HCT116 (cell line): ENCODE results near the gene STUM. TPM values are rescaled to one million over a fixed set of nuclear protein-coding genes. Genes with fewer than 3 reads are reported as not detected.

Source experiments
- ATAC-seq: fragments of 200-7000 bp; cut with Tn5 transposase; 2 replicates; pipeline ENCODE4 v1.9.1; 2020; ENCODE audit warnings: mild to moderate bottlenecking, moderate library complexity
- BruUV-seq: library from RNA; stranded (reverse); fragments of 400-500 nt; replicated peaks from 2 replicates; lab custom pipeline; 2021; lab: Mats Ljungman, UMichigan
- CTCF ChIA-PET: fragments of 300-600 bp; sonication (Branson Sonifier 250); formaldehyde crosslinking; loops from one replicate; lab custom pipeline; 2021; ENCODE audit warnings: antibody characterized with exemption; lab: Charles Lee
- POLR2A ChIA-PET: fragments of 300-600, 350-600 bp; sonication (Branson Sonifier 250); formaldehyde crosslinking; loops from one replicate; lab custom pipeline; 2021; ENCODE audit warnings: antibody characterized with exemption; lab: Charles Lee
- RAD21 ChIA-PET, 2 experiments: fragments of 300-600 bp; sonication (Branson Sonifier 250); formaldehyde crosslinking; loops; one replicate each; lab custom pipeline; 2023; ENCODE audit warnings: low total read pairs in 2 of 2; ENCODE audit not compliant: uncharacterized antibody in 2 of 2, unreplicated experiment in 2 of 2, low non-redundant PET in 1 of 2; lab: Charles Lee
- DNase-seq: peaks from one replicate; pipeline ENCODE4 v3.0.0-alpha.2; 2010; ENCODE audit warnings: low read depth, low spot score
- H2AFZ ChIP-seq: fragments of 200-600 bp; shearing (Covaris generic), sonication (generic); 2 replicates; pipeline ENCODE4 v1.6.1; 2017; ENCODE audit warnings: low read depth, mixed run types, mixed read lengths, antibody characterized with exemption, low read length; ENCODE audit not compliant: poor library complexity, severe bottlenecking
- H3K27ac ChIP-seq: 2 replicates; pipeline ENCODE4 v1.5.1; 2012; ENCODE audit warnings: low read depth, low read length
- H3K27me3 ChIP-seq: fragments of 200-600 bp; sonication (generic); 2 replicates; pipeline ENCODE4 v1.6.1; 2016; ENCODE audit warnings: mixed run types, low read length, mixed read lengths; ENCODE audit not compliant: insufficient read depth
- H3K36me3 ChIP-seq, 2 experiments: fragments of 200-500 bp in 1 of 2; fragments of 200-600 bp in 1 of 2; sonication (Bioruptor generic) in 1 of 2; sonication (generic) in 1 of 2; 2 replicates each; pipeline versions ENCODE4 v1.5.1 to v1.6.1; 2014 to 2016; ENCODE audit warnings: low read length in 2 of 2, inconsistent platforms in 1 of 2, mixed read lengths in 1 of 2, mixed run types in 1 of 2; ENCODE audit not compliant: insufficient read depth in 2 of 2, control insufficient read depth in 1 of 2
- H3K4me1 ChIP-seq, 2 experiments: fragments of 200-600 bp in 1 of 2; sonication (generic) in 1 of 2; 2 replicates each; pipeline versions ENCODE4 v1.5.1 to v1.6.1; 2012 to 2017; ENCODE audit warnings: low read length in 2 of 2, inconsistent platforms in 1 of 2, mild to moderate bottlenecking in 1 of 2, mixed read lengths in 1 of 2, mixed run types in 1 of 2, moderate library complexity in 1 of 2; ENCODE audit not compliant: insufficient read depth in 2 of 2, control insufficient read depth in 1 of 2
- H3K4me2 ChIP-seq: fragments of 200-600 bp; sonication (generic); 2 replicates; pipeline ENCODE4 v1.6.1; 2017; ENCODE audit warnings: mixed run types, low read length, mixed read lengths
- H3K4me3 ChIP-seq, 2 experiments: fragments of 200-600 bp in 1 of 2; sonication (generic) in 1 of 2; replicated peaks in 1 of 2; 2 replicates each; pipeline ENCODE4 v1.5.1; 2011 to 2016; ENCODE audit warnings: low read length in 2 of 2, control low read depth in 1 of 2, low read depth in 1 of 2, mild to moderate bottlenecking in 1 of 2, mixed read lengths in 1 of 2, mixed run types in 1 of 2
- H3K79me2 ChIP-seq: fragments of 200-600 bp; sonication (generic); 2 replicates; pipeline ENCODE4 v1.6.1; 2017; ENCODE audit warnings: mild to moderate bottlenecking, mixed run types, low read length, moderate library complexity, mixed read lengths; ENCODE audit not compliant: insufficient read depth
- H3K9ac ChIP-seq: fragments of 200-600 bp; sonication (generic); 2 replicates; pipeline ENCODE4 v1.6.1; 2016; ENCODE audit warnings: low read length, mixed read lengths
- H3K9me2 ChIP-seq: fragments of 200-600 bp; sonication (generic), shearing (Covaris generic); 2 replicates; pipeline ENCODE4 v1.6.1; 2017; ENCODE audit warnings: mixed run types, mild to moderate bottlenecking, moderate library complexity; ENCODE audit not compliant: insufficient read depth
- H3K9me3 ChIP-seq, 2 experiments: fragments of 200-500 bp in 1 of 2; fragments of 200-600 bp in 1 of 2; sonication (Bioruptor generic) in 1 of 2; sonication (generic) in 1 of 2; 2 replicates each; pipeline ENCODE4 v1.6.1; 2014 to 2017; ENCODE audit warnings: low read length in 2 of 2, mixed read lengths in 2 of 2, inconsistent platforms in 1 of 2, low read depth in 1 of 2, mild to moderate bottlenecking in 1 of 2, mixed run types in 1 of 2, moderate library complexity in 1 of 2; ENCODE audit not compliant: control insufficient read depth in 1 of 2, insufficient read depth in 1 of 2
- H4K20me1 ChIP-seq: fragments of 200-600 bp; sonication (generic), shearing (Covaris generic); 2 replicates; pipeline ENCODE4 v1.6.1; 2017; ENCODE audit warnings: mixed run types, mild to moderate bottlenecking, moderate library complexity; ENCODE audit not compliant: insufficient read depth
- CBX3 ChIP-seq: IDR thresholded peaks from 2 replicates; pipeline ENCODE4 v1.6.1; 2012; ENCODE audit warnings: low read depth
- CEBPB ChIP-seq: IDR thresholded peaks from 2 replicates; pipeline ENCODE4 v1.6.1; 2012; ENCODE audit warnings: low read depth
- ELF1 ChIP-seq: IDR thresholded peaks from 2 replicates; pipeline ENCODE4 v1.6.1; 2012; ENCODE audit warnings: low read depth, borderline replicate concordance
- EZH2 ChIP-seq: fragments of 200-600 bp; sonication (generic); IDR thresholded peaks from 2 replicates; pipeline ENCODE4 v1.6.1; 2017; ENCODE audit warnings: antibody characterized with exemption, mixed run types
- EZH2phosphoT487 ChIP-seq: fragments of 200-600 bp; IDR thresholded peaks from 2 replicates; pipeline ENCODE4 v1.6.1; 2018; ENCODE audit warnings: antibody characterized with exemption, borderline replicate concordance
- FOSL1 ChIP-seq: IDR thresholded peaks from 2 replicates; pipeline ENCODE4 v1.6.1; 2012; ENCODE audit warnings: low read depth
- JUND ChIP-seq: IDR thresholded peaks from 2 replicates; pipeline ENCODE4 v1.6.1; 2012
- POLR2A ChIP-seq: IDR thresholded peaks from 2 replicates; pipeline ENCODE4 v1.7.0; 2011; ENCODE audit warnings: borderline replicate concordance; ENCODE audit not compliant: insufficient read depth, insufficient read length; ENCODE audit errors: extremely low read depth
- RAD21 ChIP-seq: IDR thresholded peaks from 2 replicates; pipeline ENCODE4 v1.6.1; 2012; ENCODE audit warnings: low read depth, mild to moderate bottlenecking
- SIN3A ChIP-seq: IDR thresholded peaks from 2 replicates; pipeline ENCODE4 v1.6.1; 2012; ENCODE audit warnings: low read depth
- SP1 ChIP-seq: IDR thresholded peaks from 2 replicates; pipeline ENCODE4 v1.6.1; 2012; ENCODE audit warnings: low read depth
- SRF ChIP-seq: IDR thresholded peaks from 2 replicates; pipeline ENCODE4 v1.6.1; 2012; ENCODE audit warnings: low read depth
- TCF7L2 ChIP-seq: IDR thresholded peaks from 2 replicates; pipeline ENCODE4 v1.7.0; 2011; ENCODE audit warnings: borderline replicate concordance, inconsistent platforms; ENCODE audit not compliant: insufficient read depth, insufficient read length; ENCODE audit errors: extremely low read depth
- YY1 ChIP-seq: IDR thresholded peaks from 2 replicates; pipeline ENCODE4 v1.6.1; 2011; ENCODE audit warnings: low read length, low read depth, moderate library complexity, mild to moderate bottlenecking; ENCODE audit not compliant: insufficient replicate concordance; ENCODE audit errors: extremely low read depth
- ZNF274 ChIP-seq: fragments of 200-500 bp; sonication (Bioruptor generic); IDR thresholded peaks from 2 replicates; pipeline ENCODE4 v1.6.1; 2014; ENCODE audit warnings: mild to moderate bottlenecking, low read depth, low read length, inconsistent platforms
- intact Hi-C: fragments of 100-400 bp; cut with micrococcal nuclease; formaldehyde crosslinking; loops from 2 replicates; pipeline ENCODE4 v1.10.0; 2022
- total RNA-seq: library from RNA; stranded (reverse); gene quantifications from one replicate; pipeline ENCODE4 v1.2.1, GENCODE V29; 2021; ENCODE audit not compliant: unreplicated experiment
- TF ChIP-seq, protein P1 (sequence below): IDR thresholded peaks from 2 replicates; pipeline ENCODE4 v1.6.1; 2012
- TF ChIP-seq, protein P2 (sequence below): IDR thresholded peaks from 2 replicates; pipeline ENCODE4 v1.6.1; 2012; ENCODE audit warnings: low read depth
- TF ChIP-seq, protein P3 (sequence below): IDR thresholded peaks from 2 replicates; pipeline ENCODE4 v1.6.1; 2012

STUM gene
- total RNA-seq, 1 experiment from 2014 or later = not detected

DNA sequence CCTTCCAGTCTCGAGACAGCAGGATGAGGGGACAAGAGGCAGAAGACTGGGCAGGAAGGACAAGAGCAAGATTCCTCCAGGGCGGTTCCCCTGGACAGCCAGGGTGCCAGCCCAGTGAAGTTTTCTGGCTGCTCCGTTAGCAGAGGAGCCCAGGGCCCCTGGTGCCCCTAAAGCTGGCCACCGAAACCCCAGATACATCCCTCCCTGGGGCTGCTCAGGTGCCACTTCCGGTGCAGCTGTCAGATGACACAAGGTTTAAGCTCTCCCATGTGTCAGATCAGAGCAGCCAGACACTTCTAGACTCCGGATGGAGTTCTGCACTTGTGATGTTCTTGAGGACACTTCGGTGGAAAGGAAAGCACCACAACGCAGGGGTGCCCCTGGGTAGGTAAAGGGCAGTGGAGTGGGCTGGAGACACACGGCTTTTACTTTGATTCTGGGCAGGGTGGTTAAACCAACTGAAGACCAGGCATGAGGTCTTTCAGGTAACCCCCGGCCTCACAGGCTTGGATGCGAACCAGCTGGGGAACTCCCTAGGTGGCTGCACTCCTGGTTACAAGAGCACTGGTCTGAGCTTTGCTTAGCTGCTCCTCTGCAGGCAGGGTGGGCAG lies 104.9 kb downstream of the STUM start:
- peaks cover 15 to 27% of the 10 kb centered on the region in 2 experiments for H3K4me1 ChIP-seq
- no peak overlapping the region for H2AFZ ChIP-seq
- RAD21 ChIA-PET = no interaction called here
- H3K4me2 ChIP-seq = peak overlapping the region; percentile 19; the same call in 1 of the 2 replicates
- no peaks in the 10 kb centered on the region for H3K9me2 ChIP-seq
- no peaks in the 10 kb centered on the region for H3K79me2 ChIP-seq
- CTCF ChIA-PET = no interaction called here
- H3K9ac ChIP-seq = no peak overlapping the region
- intact Hi-C loops = no loop called here
- no peak overlapping the region for H3K27ac ChIP-seq
- TF ChIP-seq ZNF274 = no peak
- TF ChIP-seq CEBPB = no peak
- no peak for TF ChIP-seq JUND
- DNase-seq = no peak
- no peaks in the 10 kb centered on the region for H3K36me3 ChIP-seq
- no peaks in the 10 kb centered on the region for H4K20me1 ChIP-seq
- H3K9me3 ChIP-seq = no peaks in the 10 kb centered on the region
- no peaks in the 10 kb centered on the region for H3K27me3 ChIP-seq
- no peak for ATAC-seq
- H3K4me3 ChIP-seq = no peak overlapping the region
- no TSS peak for BruUV-seq
- POLR2A ChIA-PET = no interaction called here

DNA sequence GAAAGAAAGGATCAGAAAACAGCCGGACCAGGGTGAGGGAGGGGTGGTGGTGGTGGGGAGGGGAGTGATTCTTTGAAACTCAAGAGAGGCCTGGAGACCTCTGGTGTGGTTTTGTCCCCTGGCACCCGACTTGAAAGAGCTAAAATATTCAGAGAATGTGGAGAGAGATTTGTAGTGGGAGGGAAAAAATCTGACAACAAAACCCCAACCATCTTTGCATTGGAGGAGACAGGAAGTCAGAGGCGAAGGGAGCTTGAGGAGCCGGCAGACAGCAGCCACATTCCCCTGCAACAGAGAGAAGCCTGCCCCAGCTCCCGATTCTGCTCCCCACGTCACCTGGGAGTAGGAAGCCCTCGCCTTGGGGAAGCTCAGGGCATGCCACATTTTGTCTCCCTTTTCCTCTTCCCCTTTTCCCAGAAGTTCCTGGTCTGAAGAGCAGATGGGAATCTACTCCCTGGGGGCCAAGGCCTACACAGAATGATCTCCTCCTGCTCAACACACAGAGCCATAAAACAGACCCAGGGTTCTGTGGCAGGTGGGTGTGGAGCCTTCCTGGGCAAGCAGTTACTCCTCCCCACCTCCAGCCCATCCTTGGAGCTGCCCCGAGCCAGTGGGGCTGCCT lies 105.6 kb downstream of the STUM start:
- intact Hi-C loops = no loop called here
- no TSS peak for BruUV-seq
- Histone ChIP-seq H3K9me3 (no peaks in the 10 kb centered on the region), H4K20me1 (no peaks in the 10 kb centered on the region), H3K79me2 (no peaks in the 10 kb centered on the region), H3K9me2 (no peaks in the 10 kb centered on the region), H3K4me2 (peak overlapping the region; percentile 19; the same call in 1 of the 2 replicates), H3K36me3 (no peaks in the 10 kb centered on the region), H3K27me3 (no peaks in the 10 kb centered on the region), H3K4me3 (no peak overlapping the region), H3K4me1 (peaks cover 15 to 27% of the 10 kb centered on the region in 2 experiments), H3K27ac (no peak overlapping the region), H3K9ac (no peak overlapping the region), H2AFZ (no peak overlapping the region)
- ChIA-PET POLR2A (no interaction called here), CTCF (no interaction called here), RAD21 (no interaction called here)
- ATAC-seq (no peak), DNase-seq (no peak)
- TF ChIP-seq, protein P1, sequence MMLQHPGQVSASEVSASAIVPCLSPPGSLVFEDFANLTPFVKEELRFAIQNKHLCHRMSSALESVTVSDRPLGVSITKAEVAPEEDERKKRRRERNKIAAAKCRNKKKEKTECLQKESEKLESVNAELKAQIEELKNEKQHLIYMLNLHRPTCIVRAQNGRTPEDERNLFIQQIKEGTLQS = no peak
- TF ChIP-seq EZH2 (no peak), TCF7L2 (no peak), CBX3 (no peak), EZH2phosphoT487 (no peak), SP1 (no peak), ELF1 (no peak), FOSL1 (no peak), RAD21 (no peak), SRF (no peak), SIN3A (no peak), POLR2A (no peak), YY1 (no peak), JUND (no peak)
- TF ChIP-seq, protein P2, sequence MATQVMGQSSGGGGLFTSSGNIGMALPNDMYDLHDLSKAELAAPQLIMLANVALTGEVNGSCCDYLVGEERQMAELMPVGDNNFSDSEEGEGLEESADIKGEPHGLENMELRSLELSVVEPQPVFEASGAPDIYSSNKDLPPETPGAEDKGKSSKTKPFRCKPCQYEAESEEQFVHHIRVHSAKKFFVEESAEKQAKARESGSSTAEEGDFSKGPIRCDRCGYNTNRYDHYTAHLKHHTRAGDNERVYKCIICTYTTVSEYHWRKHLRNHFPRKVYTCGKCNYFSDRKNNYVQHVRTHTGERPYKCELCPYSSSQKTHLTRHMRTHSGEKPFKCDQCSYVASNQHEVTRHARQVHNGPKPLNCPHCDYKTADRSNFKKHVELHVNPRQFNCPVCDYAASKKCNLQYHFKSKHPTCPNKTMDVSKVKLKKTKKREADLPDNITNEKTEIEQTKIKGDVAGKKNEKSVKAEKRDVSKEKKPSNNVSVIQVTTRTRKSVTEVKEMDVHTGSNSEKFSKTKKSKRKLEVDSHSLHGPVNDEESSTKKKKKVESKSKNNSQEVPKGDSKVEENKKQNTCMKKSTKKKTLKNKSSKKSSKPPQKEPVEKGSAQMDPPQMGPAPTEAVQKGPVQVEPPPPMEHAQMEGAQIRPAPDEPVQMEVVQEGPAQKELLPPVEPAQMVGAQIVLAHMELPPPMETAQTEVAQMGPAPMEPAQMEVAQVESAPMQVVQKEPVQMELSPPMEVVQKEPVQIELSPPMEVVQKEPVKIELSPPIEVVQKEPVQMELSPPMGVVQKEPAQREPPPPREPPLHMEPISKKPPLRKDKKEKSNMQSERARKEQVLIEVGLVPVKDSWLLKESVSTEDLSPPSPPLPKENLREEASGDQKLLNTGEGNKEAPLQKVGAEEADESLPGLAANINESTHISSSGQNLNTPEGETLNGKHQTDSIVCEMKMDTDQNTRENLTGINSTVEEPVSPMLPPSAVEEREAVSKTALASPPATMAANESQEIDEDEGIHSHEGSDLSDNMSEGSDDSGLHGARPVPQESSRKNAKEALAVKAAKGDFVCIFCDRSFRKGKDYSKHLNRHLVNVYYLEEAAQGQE = no peak
- TF ChIP-seq, protein P3, sequence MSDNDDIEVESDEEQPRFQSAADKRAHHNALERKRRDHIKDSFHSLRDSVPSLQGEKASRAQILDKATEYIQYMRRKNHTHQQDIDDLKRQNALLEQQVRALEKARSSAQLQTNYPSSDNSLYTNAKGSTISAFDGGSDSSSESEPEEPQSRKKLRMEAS = no peak
